ENCODE data around the gene NRXN3. TPM values are rescaled to one million over a fixed set of nuclear protein-coding genes. Genes with fewer than 3 reads are reported as not detected.

Gene NRXN3
- total and polyA plus RNA-seq, 2 of the 13 experiments (the other 11 are each of a cell fraction or from before 2014, with no cell fraction given) = 0.03 TPM; not detected in 1

- TF ChIP-seq PATZ1 (CRISPR knock-in tag; IDR thresholded peaks at IDR 0.05) (no peak), ZNF552 (CRISPR knock-in tag; IDR thresholded peaks at IDR 0.05; ENCODE audit: borderline replicate concordance) (no peak), CBX2 (IDR thresholded peaks at IDR 0.05; ENCODE audit: low read depth, low read length) (no peak), CBX2 (CRISPR knock-in tag; IDR thresholded peaks at IDR 0.05; ENCODE audit: low read depth) (no peak), TRIM24 (CRISPR knock-in tag; IDR thresholded peaks at IDR 0.05) (no peak), FOSL2 (CRISPR knock-in tag; IDR thresholded peaks at IDR 0.05) (no peak), NR2F2 (IDR thresholded peaks at IDR 0.05; ENCODE audit: borderline replicate concordance, low read depth) (no peak), GABPB1 (CRISPR knock-in tag; IDR thresholded peaks at IDR 0.05) (no peak), MLXIP (CRISPR knock-in tag; IDR thresholded peaks at IDR 0.05; ENCODE audit: borderline replicate concordance) (no peak), E2F1 (CRISPR knock-in tag; IDR thresholded peaks at IDR 0.05) (no peak)
These were observed 1128.2 kb downstream of the NRXN3 start (continued) for GRCh38 chr14:79298373-79298772.

Measured in HepG2 (cell line).